ENCODE measurements around the gene SYDE2. TPM values are rescaled to one million over a fixed set of nuclear protein-coding genes. Genes with fewer than 3 reads are reported as not detected.

SYDE2 gene
- total RNA-seq, 1 experiment from 2014 or later: 19.9 TPM

- no TSS peak for BruUV-seq (replicated peaks)
- POLR2A ChIA-PET: no interaction called here
These were observed 19.9 kb downstream of the SYDE2 start for GRCh38 chr1:85180869-85181268.

GRCh38 chr1:85179522-85179921, 21.3 kb downstream of the SYDE2 start:
- H3K27me3 ChIP-seq (replicated peaks; ENCODE audit: control insufficient read depth, insufficient read depth, low read length): no peaks in the 10 kb centered on the region
- ChIA-PET CTCF (no interaction called here), POLR2A (no interaction called here)
- H3K36me3 ChIP-seq (ENCODE audit: control insufficient read depth, insufficient read depth, low read length): no peaks in the 10 kb centered on the region
- H3K27me3 Mint-ChIP-seq (ENCODE audit: insufficient read depth, unreplicated experiment): no peaks in the 10 kb centered on the region
- H3K4me1 Mint-ChIP-seq (ENCODE audit: low read depth, unreplicated experiment): peaks cover 5% of the 10 kb centered on the region
- DNase-seq: no peak
- H3K9me3 Mint-ChIP-seq (ENCODE audit: unreplicated experiment): no peaks in the 10 kb centered on the region
- H3K36me3 Mint-ChIP-seq (ENCODE audit: insufficient read depth, unreplicated experiment): peaks cover 6% of the 10 kb centered on the region
- no TSS peak for BruUV-seq (replicated peaks)
- H3K4me3 Mint-ChIP-seq (ENCODE audit: unreplicated experiment): no peak overlapping the region
- H3K27ac Mint-ChIP-seq (ENCODE audit: unreplicated experiment): no peak overlapping the region
- no peak for TF ChIP-seq CTCF (IDR thresholded peaks at IDR 0.05; ENCODE audit: insufficient read depth in 1 of 2, low read depth in 1 of 2, low read length in 1 of 2, severe bottlenecking in 1 of 2, unreplicated experiment in 1 of 2)
- no peaks in the 10 kb centered on the region for H3K4me1 ChIP-seq
- no peaks in the 10 kb centered on the region for H3K9me3 ChIP-seq
- H3K4me3 ChIP-seq (ENCODE audit: low read depth, low read length): no peak overlapping the region
- intact Hi-C loops (cut with micrococcal nuclease; ENCODE audit: unreplicated experiment): no loop called here

More at GRCh38 chr1:85180869-85181268, 19.9 kb downstream of the SYDE2 start:
- intact Hi-C loops (cut with micrococcal nuclease; ENCODE audit: unreplicated experiment): no loop called here
- Mint-ChIP-seq H3K9me3 (ENCODE audit: unreplicated experiment) (no peaks in the 10 kb centered on the region), H3K36me3 (ENCODE audit: insufficient read depth, unreplicated experiment) (peaks cover 11% of the 10 kb centered on the region), H3K4me1 (ENCODE audit: low read depth, unreplicated experiment) (peaks cover 5% of the 10 kb centered on the region), H3K4me3 (ENCODE audit: unreplicated experiment) (no peak overlapping the region), H3K27ac (ENCODE audit: unreplicated experiment) (no peak overlapping the region), H3K27me3 (ENCODE audit: insufficient read depth, unreplicated experiment) (no peaks in the 10 kb centered on the region)
- no peaks in the 10 kb centered on the region for H3K4me1 ChIP-seq
- H3K27me3 ChIP-seq (replicated peaks; ENCODE audit: control insufficient read depth, insufficient read depth, low read length): no peaks in the 10 kb centered on the region
- no peaks in the 10 kb centered on the region for H3K9me3 ChIP-seq
- no peak for TF ChIP-seq CTCF (IDR thresholded peaks at IDR 0.05; ENCODE audit: insufficient read depth in 1 of 2, low read depth in 1 of 2, low read length in 1 of 2, severe bottlenecking in 1 of 2, unreplicated experiment in 1 of 2)
- CTCF ChIA-PET: interaction anchor here (0.6 to 1.0 kb wide), 3 partner anchors 12 to 86 kb away, joined by 3 to 4 read pairs (median 4); no protein-coding TSS in a partner anchor
- H3K4me3 ChIP-seq (ENCODE audit: low read depth, low read length): no peak overlapping the region
- DNase-seq: no peak
- no peaks in the 10 kb centered on the region for H3K36me3 ChIP-seq (ENCODE audit: control insufficient read depth, insufficient read depth, low read length)

- Histone ChIP-seq H3K9me3 (no peaks in the 10 kb centered on the region), H3K36me3 (ENCODE audit: control insufficient read depth, insufficient read depth, low read length) (no peaks in the 10 kb centered on the region), H3K4me1 (no peaks in the 10 kb centered on the region), H3K4me3 (ENCODE audit: low read depth, low read length) (no peak overlapping the region), H3K27me3 (replicated peaks; ENCODE audit: control insufficient read depth, insufficient read depth, low read length) (no peaks in the 10 kb centered on the region)
- Mint-ChIP-seq H3K27me3 (ENCODE audit: insufficient read depth, unreplicated experiment) (no peaks in the 10 kb centered on the region), H3K9me3 (ENCODE audit: unreplicated experiment) (no peaks in the 10 kb centered on the region), H3K36me3 (ENCODE audit: insufficient read depth, unreplicated experiment) (peaks cover 13% of the 10 kb centered on the region), H3K4me1 (ENCODE audit: low read depth, unreplicated experiment) (peaks cover 5% of the 10 kb centered on the region), H3K4me3 (ENCODE audit: unreplicated experiment) (no peak overlapping the region), H3K27ac (ENCODE audit: unreplicated experiment) (no peak overlapping the region)
- DNase-seq: no peak
- TF ChIP-seq CTCF (IDR thresholded peaks at IDR 0.05; ENCODE audit: insufficient read depth in 1 of 2, low read depth in 1 of 2, low read length in 1 of 2, severe bottlenecking in 1 of 2, unreplicated experiment in 1 of 2): no peak
- CTCF ChIA-PET: no interaction called here
- intact Hi-C loops (cut with micrococcal nuclease; ENCODE audit: unreplicated experiment): no loop called here
- POLR2A ChIA-PET: no interaction called here
- no TSS peak for BruUV-seq (replicated peaks)
These were observed 22.4 kb downstream of the SYDE2 start for GRCh38 chr1:85178396-85178795.
